Measurements from ENCODE around the gene ZNF628.

ZNF628 gene

DNA sequence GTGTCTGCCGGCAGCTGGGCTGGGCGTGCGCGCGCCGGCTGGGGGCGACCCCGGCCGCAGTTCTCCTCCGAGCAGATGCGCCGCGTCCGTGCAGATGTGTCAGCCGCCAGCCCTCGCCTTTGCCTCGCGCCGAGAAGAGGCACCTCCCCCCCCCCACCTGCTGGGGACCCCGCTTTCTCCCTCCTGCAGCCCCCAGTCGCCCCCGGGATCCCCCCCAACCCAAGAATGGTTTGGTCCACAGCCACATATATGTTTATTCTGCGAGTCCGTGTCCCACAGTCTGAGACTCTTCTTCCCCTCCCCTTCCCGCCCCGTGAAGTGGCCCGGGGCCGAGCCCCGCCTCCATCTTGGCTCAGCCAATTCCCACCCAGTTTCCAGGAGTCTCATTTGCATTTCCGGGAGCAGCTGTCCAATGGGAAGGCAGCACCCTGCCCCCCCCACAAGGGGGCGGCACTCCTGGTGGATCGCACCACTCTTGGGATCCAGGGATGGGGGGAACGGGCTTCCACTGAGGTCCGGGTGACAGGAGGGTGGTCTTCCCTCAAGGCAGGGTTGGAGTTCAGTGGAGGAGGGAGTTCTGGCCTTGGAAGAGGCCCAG is 23.6 kb upstream of the ZNF628 start:
- TF ChIP-seq CTCF (IDR thresholded peaks at IDR 0.05) = no peak

- TF ChIP-seq CTCF (IDR thresholded peaks at IDR 0.05) = no peak
Observed at GRCh38 chr19:55453511-55454260, 22.7 kb upstream of the ZNF628 start.

DNA sequence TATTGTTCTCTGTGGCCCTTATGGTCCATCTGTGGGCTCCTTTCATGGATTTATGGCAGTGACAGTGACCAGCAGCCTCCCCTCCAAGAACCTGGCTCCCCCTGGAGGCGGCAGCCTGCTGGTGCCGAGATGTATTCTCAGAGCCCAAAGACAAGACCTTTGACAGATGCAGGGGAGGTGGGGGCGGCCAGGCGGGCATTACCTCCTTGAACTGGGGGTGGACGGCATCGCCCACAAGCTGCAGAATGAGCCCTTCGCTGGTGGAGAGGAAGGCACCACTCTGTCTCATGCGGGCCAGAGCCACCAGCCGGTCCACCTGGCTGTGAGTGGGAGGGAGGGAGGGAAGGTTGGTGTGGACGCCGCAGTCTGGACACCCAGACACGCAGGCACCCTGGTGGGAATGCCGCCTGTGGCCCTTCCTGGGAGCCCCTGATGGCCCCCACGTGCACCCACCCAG is 21.6 kb upstream of the ZNF628 start:
- peak; percentile 63 for TF ChIP-seq CTCF (IDR thresholded peaks at IDR 0.05)

DNA sequence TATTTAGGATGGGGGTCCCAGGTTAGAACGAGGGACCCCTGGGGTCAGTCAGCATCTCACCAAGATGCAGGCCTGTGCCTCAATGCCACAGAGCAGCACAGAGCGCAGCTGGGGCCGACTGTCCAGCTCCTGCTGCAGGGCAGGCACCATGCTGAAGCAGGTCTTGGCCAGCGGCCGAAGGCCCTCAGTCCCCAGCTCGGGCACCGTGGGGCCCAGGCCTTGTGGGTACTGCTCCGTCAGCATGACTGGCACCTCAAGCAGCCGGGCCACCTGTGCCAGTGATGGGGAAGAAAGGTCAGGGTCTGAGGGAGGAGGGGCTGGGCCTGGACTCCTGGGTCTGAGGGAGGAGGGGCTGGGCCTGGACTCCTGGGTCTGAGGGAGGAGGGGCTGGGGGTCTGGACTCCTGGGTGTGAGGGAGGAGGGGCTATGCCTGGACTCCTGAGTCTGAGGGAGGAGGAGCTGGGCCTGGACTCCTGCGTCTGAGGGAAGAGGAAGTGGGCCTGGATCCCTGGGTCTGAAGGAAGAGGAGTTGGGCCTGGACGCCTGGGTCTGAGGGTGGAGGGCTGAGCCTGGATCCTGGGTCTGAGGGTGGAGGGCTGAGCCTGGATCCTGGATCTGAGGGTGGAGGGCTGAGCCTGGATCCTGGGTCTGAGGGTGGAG is 20.7 kb upstream of the ZNF628 start:
- no peak for TF ChIP-seq CTCF (IDR thresholded peaks at IDR 0.05)

DNA sequence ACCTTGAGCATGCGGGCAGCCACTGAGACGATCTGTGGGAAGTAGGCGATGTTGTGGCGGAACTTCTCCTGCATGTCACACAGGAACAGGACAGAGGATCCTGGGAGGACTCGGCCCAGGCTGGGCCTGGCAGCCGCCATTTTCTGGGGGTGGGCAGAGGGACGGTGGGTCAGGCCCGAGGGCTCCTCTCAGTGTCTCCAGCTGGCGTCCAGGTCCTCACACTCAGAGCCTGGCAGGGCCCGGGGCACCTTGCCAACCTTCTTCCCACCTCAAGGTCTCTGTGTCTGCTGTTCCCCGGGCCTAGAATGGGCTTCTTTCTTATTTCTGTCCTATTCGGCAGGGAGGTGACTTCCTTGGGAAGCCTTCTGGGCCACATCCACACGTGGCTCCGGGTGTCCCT is 20.1 kb upstream of the ZNF628 start:
- no peak for TF ChIP-seq CTCF (IDR thresholded peaks at IDR 0.05)

DNA sequence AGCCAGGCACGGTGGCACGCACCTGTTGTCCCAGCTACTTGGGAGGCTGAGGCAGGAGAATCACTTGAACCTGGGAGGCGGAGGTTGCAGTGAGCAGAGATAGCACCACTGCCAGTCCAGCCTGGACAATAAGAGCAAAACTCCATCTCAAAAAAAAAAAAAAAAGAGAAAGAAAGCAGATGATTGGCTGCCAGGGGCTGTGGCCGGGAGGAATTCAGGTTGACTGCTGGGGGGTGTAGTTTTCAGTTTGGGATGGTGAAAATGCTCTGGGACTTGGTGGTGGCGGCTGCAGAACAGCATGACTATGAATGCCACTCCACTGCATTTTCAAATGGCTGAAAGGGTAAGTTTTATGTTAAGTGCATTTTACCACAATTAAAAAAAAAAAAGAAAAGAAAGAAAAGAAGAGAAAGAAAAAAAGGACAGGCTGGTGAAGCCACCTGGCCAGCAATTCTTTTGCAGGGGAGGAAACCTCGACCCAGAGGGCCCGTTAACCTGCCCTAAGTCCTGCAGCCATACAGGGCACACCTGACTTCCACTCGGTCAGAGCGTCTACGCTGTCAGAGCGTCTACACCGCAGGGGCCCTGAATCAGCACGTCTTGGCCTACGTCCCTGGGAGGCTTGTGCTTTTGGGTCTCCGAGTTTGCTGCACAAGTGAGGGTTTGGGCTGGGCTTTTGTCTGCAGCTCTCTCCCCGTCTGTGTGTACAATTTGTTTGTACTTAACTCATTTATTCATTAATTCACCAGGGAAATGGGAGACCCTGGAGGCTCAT is 18.5 kb upstream of the ZNF628 start:
- no peak for TF ChIP-seq CTCF (IDR thresholded peaks at IDR 0.05)

- TF ChIP-seq CTCF (IDR thresholded peaks at IDR 0.05) = no peak
Observed at GRCh38 chr19:55459551-55459949, 16.9 kb upstream of the ZNF628 start.

All from LNCAP (cell line).